DMS79 treated with DMSO at 0.1 percent for 48 hours (cell line): ENCODE results near the gene DPH1.
A peak's percentile ranks its signal among the peaks of the same experiment; 100 is the strongest.

Experiments
- DNase-seq: peaks from one replicate; lab custom pipeline; 2025; lab: John Stamatoyannopoulos, UW

The DPH1 gene

GRCh38 chr17:2062571-2063183 is 32.7 kb downstream of the DPH1 start:
- DNase-seq, result no peak

- no peak for DNase-seq
Observed at GRCh38 chr17:2063261-2064146, 33.6 kb downstream of the DPH1 start.

- no peak for DNase-seq
Observed at GRCh38 chr17:2064147-2064489, 34.2 kb downstream of the DPH1 start.

- no peak for DNase-seq
Observed at GRCh38 chr17:2064520-2064971, 34.6 kb downstream of the DPH1 start.

GRCh38 chr17:2064980-2065785 is 35.2 kb downstream of the DPH1 start:
- no peak for DNase-seq

GRCh38 chr17:2065949-2066400 is 36.0 kb downstream of the DPH1 start:
- no peak for DNase-seq

GRCh38 chr17:2067048-2067561 is 37.2 kb downstream of the DPH1 start:
- no peak for DNase-seq

GRCh38 chr17:2067608-2068024 is 37.7 kb downstream of the DPH1 start:
- no peak for DNase-seq

GRCh38 chr17:2068031-2068518 is 38.1 kb downstream of the DPH1 start:
- no peak for DNase-seq

GRCh38 chr17:2068519-2069051 is 38.6 kb downstream of the DPH1 start:
- DNase-seq, result no peak

- no peak for DNase-seq
Observed at GRCh38 chr17:2070241-2071023, 40.5 kb downstream of the DPH1 start.

GRCh38 chr17:2071024-2071385 is 41.1 kb downstream of the DPH1 start:
- DNase-seq, result no peak

GRCh38 chr17:2071455-2072281 is 41.7 kb downstream of the DPH1 start:
- DNase-seq, result no peak

- DNase-seq, result no peak
Observed at GRCh38 chr17:2074919-2075318, 45.0 kb downstream of the DPH1 start.

GRCh38 chr17:2075336-2076086 is 45.6 kb downstream of the DPH1 start:
- no peak for DNase-seq

- DNase-seq, result peak; percentile 68
Observed at GRCh38 chr17:2076087-2076984, 46.4 kb downstream of the DPH1 start.

- no peak for DNase-seq
Observed at GRCh38 chr17:2077040-2077439, 47.1 kb downstream of the DPH1 start.

GRCh38 chr17:2081564-2081963 is 51.6 kb downstream of the DPH1 start:
- no peak for DNase-seq
